Measurements from ENCODE around the gene GSG1.
"Not testable (repeated sequence)": the region's sequence is repeated elsewhere in the genome, so short reads cannot be mapped to it uniquely, and the experiment has no call there.

The GSG1 gene

GRCh38 chr12:13045816-13046215 is 57.7 kb downstream of the GSG1 start:
- peaks cover 13% of the 10 kb centered on the region for H3K27me3 ChIP-seq (ENCODE audit: control insufficient read depth, insufficient read depth, low read length)
- peaks cover 3% of the 10 kb centered on the region for H3K4me1 ChIP-seq (ENCODE audit: control insufficient read depth, insufficient read depth, low read length)
- H3K4me3 ChIP-seq (ENCODE audit: low read depth, low read length): no peak overlapping the region
- H3K36me3 ChIP-seq (ENCODE audit: control insufficient read depth, insufficient read depth, low read length): no peaks in the 10 kb centered on the region
- H3K9ac ChIP-seq (ENCODE audit: low read depth, low read length): no peak overlapping the region
- no peaks in the 10 kb centered on the region for H3K9me3 ChIP-seq (ENCODE audit: control insufficient read depth, insufficient read depth, low read length)

GRCh38 chr12:13044906-13045299 is 58.6 kb downstream of the GSG1 start:
- H3K27me3 ChIP-seq (ENCODE audit: control insufficient read depth, insufficient read depth, low read length): peaks cover 13% of the 10 kb centered on the region
- H3K4me3 ChIP-seq (ENCODE audit: low read depth, low read length): peak overlapping the region; percentile 84
- H3K9me3 ChIP-seq (ENCODE audit: control insufficient read depth, insufficient read depth, low read length): no peaks in the 10 kb centered on the region
- peaks cover 3% of the 10 kb centered on the region for H3K4me1 ChIP-seq (ENCODE audit: control insufficient read depth, insufficient read depth, low read length)
- no peak overlapping the region for H3K9ac ChIP-seq (ENCODE audit: low read depth, low read length)
- H3K36me3 ChIP-seq (ENCODE audit: control insufficient read depth, insufficient read depth, low read length): no peaks in the 10 kb centered on the region

GRCh38 chr12:13044002-13044905 is 59.2 kb downstream of the GSG1 start, which contains the start of gene FAM234B:
TSS of gene FAM234B (plus strand) at chr12:13044381. CDS start at chr12:13044404, 23 bp downstream.
- Histone ChIP-seq H3K36me3 (ENCODE audit: control insufficient read depth, insufficient read depth, low read length) (no peaks in the 10 kb centered on the region), H3K4me1 (ENCODE audit: control insufficient read depth, insufficient read depth, low read length) (peaks cover 3% of the 10 kb centered on the region), H3K9me3 (ENCODE audit: control insufficient read depth, insufficient read depth, low read length) (no peaks in the 10 kb centered on the region), H3K9ac (ENCODE audit: low read depth, low read length) (peak within 1 kb of the TSS; percentile 61), H3K4me3 (ENCODE audit: low read depth, low read length) (peak within 1 kb of the TSS; percentile 84), H3K27me3 (ENCODE audit: control insufficient read depth, insufficient read depth, low read length) (peaks cover 13% of the 10 kb centered on the region)

GRCh38 chr12:13042666-13043230 is 60.7 kb downstream of the GSG1 start:
- Histone ChIP-seq H3K4me3 (ENCODE audit: low read depth, low read length) (no peak overlapping the region), H3K9ac (ENCODE audit: low read depth, low read length) (no peak overlapping the region), H3K9me3 (ENCODE audit: control insufficient read depth, insufficient read depth, low read length) (no peaks in the 10 kb centered on the region), H3K27me3 (ENCODE audit: control insufficient read depth, insufficient read depth, low read length) (peaks cover 13% of the 10 kb centered on the region), H3K4me1 (ENCODE audit: control insufficient read depth, insufficient read depth, low read length) (peaks cover 3% of the 10 kb centered on the region), H3K36me3 (ENCODE audit: control insufficient read depth, insufficient read depth, low read length) (no peaks in the 10 kb centered on the region)

- Histone ChIP-seq H3K36me3 (ENCODE audit: control insufficient read depth, insufficient read depth, low read length) (no peaks in the 10 kb centered on the region), H3K9me3 (ENCODE audit: control insufficient read depth, insufficient read depth, low read length) (no peaks in the 10 kb centered on the region), H3K4me1 (ENCODE audit: control insufficient read depth, insufficient read depth, low read length) (peaks cover 3% of the 10 kb centered on the region), H3K27me3 (ENCODE audit: control insufficient read depth, insufficient read depth, low read length) (peaks cover 13% of the 10 kb centered on the region), H3K9ac (ENCODE audit: low read depth, low read length) (no peak overlapping the region), H3K4me3 (ENCODE audit: low read depth, low read length) (no peak overlapping the region)
These were observed 62.2 kb downstream of the GSG1 start for GRCh38 chr12:13041224-13041623.

- peaks cover 13% of the 10 kb centered on the region for H3K27me3 ChIP-seq (ENCODE audit: control insufficient read depth, insufficient read depth, low read length)
- H3K9me3 ChIP-seq (ENCODE audit: control insufficient read depth, insufficient read depth, low read length): no peaks in the 10 kb centered on the region
- H3K9ac ChIP-seq (ENCODE audit: low read depth, low read length): no peak overlapping the region
- no peaks in the 10 kb centered on the region for H3K36me3 ChIP-seq (ENCODE audit: control insufficient read depth, insufficient read depth, low read length)
- H3K4me3 ChIP-seq (ENCODE audit: low read depth, low read length): no peak overlapping the region
- no peaks in the 10 kb centered on the region for H3K4me1 ChIP-seq (ENCODE audit: control insufficient read depth, insufficient read depth, low read length)
These were observed 64.0 kb downstream of the GSG1 start for GRCh38 chr12:13039328-13039956.

GRCh38 chr12:13038491-13039161 is 64.8 kb downstream of the GSG1 start:
- Histone ChIP-seq H3K27me3 (ENCODE audit: control insufficient read depth, insufficient read depth, low read length) (peaks cover 9% of the 10 kb centered on the region), H3K4me3 (ENCODE audit: low read depth, low read length) (no peak overlapping the region), H3K36me3 (ENCODE audit: control insufficient read depth, insufficient read depth, low read length) (no peaks in the 10 kb centered on the region), H3K9me3 (ENCODE audit: control insufficient read depth, insufficient read depth, low read length) (no peaks in the 10 kb centered on the region), H3K4me1 (ENCODE audit: control insufficient read depth, insufficient read depth, low read length) (no peaks in the 10 kb centered on the region), H3K9ac (ENCODE audit: low read depth, low read length) (no peak overlapping the region)

- H3K36me3 ChIP-seq (ENCODE audit: control insufficient read depth, insufficient read depth, low read length): no peaks in the 10 kb centered on the region
- H3K4me1 ChIP-seq (ENCODE audit: control insufficient read depth, insufficient read depth, low read length): no peaks in the 10 kb centered on the region
- no peaks in the 10 kb centered on the region for H3K9me3 ChIP-seq (ENCODE audit: control insufficient read depth, insufficient read depth, low read length)
- no peak overlapping the region for H3K4me3 ChIP-seq (ENCODE audit: low read depth, low read length)
- no peak overlapping the region for H3K9ac ChIP-seq (ENCODE audit: low read depth, low read length)
- no peaks in the 10 kb centered on the region for H3K27me3 ChIP-seq (ENCODE audit: control insufficient read depth, insufficient read depth, low read length)
These were observed 66.6 kb downstream of the GSG1 start for GRCh38 chr12:13036881-13037280.

- H3K9me3 ChIP-seq (ENCODE audit: control insufficient read depth, insufficient read depth, low read length); H3K9ac ChIP-seq (ENCODE audit: low read depth, low read length); H3K4me3 ChIP-seq (ENCODE audit: low read depth, low read length); H3K27me3 ChIP-seq (ENCODE audit: control insufficient read depth, insufficient read depth, low read length); H3K36me3 ChIP-seq (ENCODE audit: control insufficient read depth, insufficient read depth, low read length); H3K4me1 ChIP-seq (ENCODE audit: control insufficient read depth, insufficient read depth, low read length): not testable (repeated sequence)
These were observed 68.1 kb downstream of the GSG1 start for GRCh38 chr12:13035335-13035734.
